IPS-NIHi7 (cell line): Measurements from ENCODE around the gene THOC2.
A peak's percentile ranks its signal among the peaks of the same experiment; 100 is the strongest.
"Not testable (repeated sequence)": the region's sequence is repeated elsewhere in the genome, so short reads cannot be mapped to it uniquely, and the experiment has no call there.

Experiments used
- DNase-seq: peaks from one replicate; pipeline ENCODE4 v3.0.0; 2012; ENCODE audit warnings: mixed read lengths; ENCODE audit errors: extremely low spot score

The THOC2 gene

GRCh38 chrX:123664467-123665167 lies 68.2 kb downstream of the THOC2 start:
- not testable (repeated sequence) for DNase-seq

- not testable (repeated sequence) for DNase-seq
These were observed 69.1 kb downstream of the THOC2 start for GRCh38 chrX:123663720-123664119.

GRCh38 chrX:123656507-123656906 lies 76.3 kb downstream of the THOC2 start:
- not testable (repeated sequence) for DNase-seq

- not testable (repeated sequence) for DNase-seq
These were observed 84.1 kb downstream of the THOC2 start for GRCh38 chrX:123648811-123649181.

GRCh38 chrX:123648028-123648810 lies 84.6 kb downstream of the THOC2 start:
- peak; percentile 68 for DNase-seq

- DNase-seq, result no peak
These were observed 85.6 kb downstream of the THOC2 start for GRCh38 chrX:123647244-123647643.

GRCh38 chrX:123629502-123629901 lies 103.3 kb downstream of the THOC2 start:
- DNase-seq, result no peak

- DNase-seq, result no peak
These were observed 105.9 kb downstream of the THOC2 start for GRCh38 chrX:123626962-123627361.

- no peak for DNase-seq
These were observed 106.9 kb downstream of the THOC2 start for GRCh38 chrX:123625952-123626351.

- no peak for DNase-seq
These were observed 107.4 kb downstream of the THOC2 start for GRCh38 chrX:123625477-123625876.

- DNase-seq, result no peak
These were observed 115.8 kb downstream of the THOC2 start for GRCh38 chrX:123617007-123617406.

- no peak for DNase-seq
These were observed 121.9 kb downstream of the THOC2 start for GRCh38 chrX:123610915-123611314.

GRCh38 chrX:123607806-123608205 lies 125.0 kb downstream of the THOC2 start:
- no peak for DNase-seq

GRCh38 chrX:123607270-123607669 lies 125.6 kb downstream of the THOC2 start:
- DNase-seq, result no peak

- no peak for DNase-seq
These were observed 129.4 kb downstream of the THOC2 start for GRCh38 chrX:123603491-123603890.

- DNase-seq, result no peak
These were observed 131.4 kb downstream of the THOC2 start for GRCh38 chrX:123601437-123601836.

GRCh38 chrX:123600181-123600580 lies 132.7 kb downstream of the THOC2 start:
- DNase-seq, result no peak

GRCh38 chrX:123590842-123591486 lies 141.9 kb downstream of the THOC2 start:
- no peak for DNase-seq

GRCh38 chrX:123588723-123589122 lies 144.1 kb downstream of the THOC2 start:
- DNase-seq, result no peak

GRCh38 chrX:123581586-123581985 lies 151.3 kb downstream of the THOC2 start:
- DNase-seq, result no peak

- DNase-seq, result no peak
These were observed 152.1 kb downstream of the THOC2 start for GRCh38 chrX:123580792-123581191.

GRCh38 chrX:123574027-123574426 lies 158.8 kb downstream of the THOC2 start:
- DNase-seq, result not testable (repeated sequence)
